Keratinocyte (primary cell): Measurements from ENCODE around the gene SEMA4D. TPM values are rescaled to one million over a fixed set of nuclear protein-coding genes. Genes with fewer than 3 reads are reported as not detected.

Experiments used
- DNase-seq: peaks from one replicate; pipeline ENCODE4 v3.0.0-alpha.2; 2011; ENCODE audit warnings: low read depth, missing footprints, low spot score
- FAIRE-seq: peaks from 2 replicates; lab custom pipeline; 2011; peaks lifted over from hg19 to GRCh38; lab: Jason Lieb, UNC
- H2AFZ ChIP-seq: 2 replicates; pipeline ENCODE4 v1.6.0; 2012; ENCODE audit warnings: low read length, control low read depth, inconsistent platforms; ENCODE audit not compliant: control insufficient read depth
- H3K27ac ChIP-seq: 2 replicates; pipeline ENCODE4 v1.5.1; 2011; ENCODE audit warnings: low read length; ENCODE audit not compliant: control insufficient read depth, insufficient read depth
- H3K27me3 ChIP-seq: 3 replicates; pipeline ENCODE4 v1.6.0; 2011; ENCODE audit warnings: low read length; ENCODE audit not compliant: control insufficient read depth, insufficient read depth; ENCODE audit errors: extremely low read depth
- H3K36me3 ChIP-seq, 2 experiments: 2 replicates in 1 of 2; 3 replicates in 1 of 2; pipeline ENCODE4 v1.5.1; 2011; ENCODE audit warnings: low read length in 2 of 2, mild to moderate bottlenecking in 1 of 2; ENCODE audit not compliant: control insufficient read depth in 2 of 2, insufficient read depth in 2 of 2; ENCODE audit errors: extremely low read depth in 1 of 2
- H3K4me1 ChIP-seq: 3 replicates; pipeline ENCODE4 v1.5.1; 2011; ENCODE audit warnings: low read length; ENCODE audit not compliant: control insufficient read depth, insufficient read depth; ENCODE audit errors: extremely low read depth
- H3K4me2 ChIP-seq: 3 replicates; pipeline ENCODE4 v1.6.0; 2011; ENCODE audit warnings: low read depth, low read length; ENCODE audit not compliant: control insufficient read depth, insufficient read depth; ENCODE audit errors: extremely low read depth
- H3K4me3 ChIP-seq, 3 experiments: fragments of 200-600 bp in 1 of 3; sonication (generic) in 1 of 3; 2 replicates in 2 of 3; 3 replicates in 1 of 3; pipeline ENCODE4 v1.5.1; 2011 to 2016; ENCODE audit warnings: low read length in 3 of 3, mild to moderate bottlenecking in 3 of 3, control low read depth in 2 of 3, inconsistent platforms in 1 of 3, low read depth in 1 of 3, mixed read lengths in 1 of 3, mixed run types in 1 of 3, moderate library complexity in 1 of 3; ENCODE audit not compliant: control insufficient read depth in 2 of 3, insufficient read depth in 2 of 3; ENCODE audit errors: extremely low read depth in 1 of 3
- H3K79me2 ChIP-seq: 2 replicates; pipeline ENCODE4 v1.6.0; 2012; ENCODE audit warnings: low read length; ENCODE audit not compliant: control insufficient read depth, insufficient read depth
- H3K9ac ChIP-seq: 3 replicates; pipeline ENCODE4 v1.6.0; 2011; ENCODE audit warnings: low read length; ENCODE audit not compliant: control insufficient read depth, insufficient read depth; ENCODE audit errors: extremely low read depth
- H3K9me1 ChIP-seq: 3 replicates; pipeline ENCODE4 v1.6.0; 2011; ENCODE audit warnings: low read length; ENCODE audit not compliant: control insufficient read depth, insufficient read depth; ENCODE audit errors: extremely low read depth
- H3K9me3 ChIP-seq: 2 replicates; pipeline ENCODE4 v1.5.1; 2012; ENCODE audit warnings: low read depth, low read length; ENCODE audit not compliant: control insufficient read depth
- H4K20me1 ChIP-seq: 3 replicates; pipeline ENCODE4 v1.6.0; 2011; ENCODE audit warnings: low read length; ENCODE audit not compliant: control insufficient read depth, insufficient read depth; ENCODE audit errors: extremely low read depth
- CTCF ChIP-seq, 3 experiments: IDR thresholded peaks in 1 of 3; conservative IDR thresholded peaks in 1 of 3; optimal IDR thresholded peaks in 1 of 3; 2 replicates in 2 of 3; 3 replicates in 1 of 3; pipeline versions ENCODE3 to v1.5.1; 2011; ENCODE audit warnings: low read length in 3 of 3, mild to moderate bottlenecking in 3 of 3, moderate library complexity in 2 of 3, control low read depth in 1 of 3, inconsistent platforms in 1 of 3; ENCODE audit not compliant: insufficient read depth in 2 of 3; ENCODE audit errors: extremely low read depth in 1 of 3
- EZH2 ChIP-seq: IDR thresholded peaks from one replicate; pipeline ENCODE4 v1.6.1; 2012; ENCODE audit warnings: inconsistent platforms, mild to moderate bottlenecking, low read length, moderate library complexity
- dilution Hi-C: fragments of 300-500 bp; cut with MboI; formaldehyde crosslinking; loops from one replicate; pipeline ENCODE4 v1.7.0; 2020; ENCODE audit warnings: low sequenced_read_pairs; ENCODE audit not compliant: extremely low pct_ligation_motif_present
- polyA plus RNA-seq, 5 experiments: library from polyadenylated mRNA; depleted of rRNA in 3 of 5; stranded (reverse) in 3 of 5; stranded (forward) in 1 of 5; unstranded in 1 of 5; fragments of >200 nt; gene quantifications; 1 replicate in 1 of 5; 2 replicates in 3 of 5; 3 replicates in 1 of 5; pipeline versions ENCODE4 v1.2.1 to v1.2.3, GENCODE V29; 2011 to 2012; ENCODE audit warnings: missing spikeins in 2 of 5, low read depth in 1 of 5, low replicate concordance in 1 of 5

SEMA4D gene
- polyA plus RNA-seq, 1 donor (not counting 4 experiments of a cell fraction or from before 2014, with no cell fraction given) = 0.43 TPM

- Histone ChIP-seq H3K4me1 (no peaks in the 10 kb centered on the region), H3K79me2 (no peaks in the 10 kb centered on the region), H3K4me3 (no peak overlapping the region), H3K4me2 (no peak overlapping the region), H3K27me3 (no peaks in the 10 kb centered on the region), H3K36me3 (no peaks in the 10 kb centered on the region), H2AFZ (no peak overlapping the region), H4K20me1 (no peaks in the 10 kb centered on the region), H3K9ac (no peak overlapping the region), H3K9me3 (no peaks in the 10 kb centered on the region), H3K27ac (no peak overlapping the region), H3K9me1 (no peaks in the 10 kb centered on the region)
- FAIRE-seq (no peak), DNase-seq (no peak)
- dilution Hi-C loops = no loop called here
- TF ChIP-seq EZH2 (no peak), CTCF (optimal IDR thresholded peaks at IDR 0.05 in 1 of 3, IDR thresholded peaks at IDR 0.05 in 1 of 3, conservative IDR thresholded peaks at IDR 0.05 in 1 of 3; ENCODE audit: extremely low read depth in 1 of 3, insufficient read depth in 2 of 3, low read length in 3 of 3) (no peak)
Measured at GRCh38 chr9:89515416-89515815, 17.5 kb upstream of the SEMA4D start.

GRCh38 chr9:89514956-89515355 is 17.0 kb upstream of the SEMA4D start:
- Histone ChIP-seq H2AFZ (no peak overlapping the region), H3K9me3 (no peaks in the 10 kb centered on the region), H3K27me3 (no peaks in the 10 kb centered on the region), H3K4me1 (no peaks in the 10 kb centered on the region), H4K20me1 (no peaks in the 10 kb centered on the region), H3K4me2 (no peak overlapping the region), H3K9ac (no peak overlapping the region), H3K79me2 (no peaks in the 10 kb centered on the region), H3K27ac (no peak overlapping the region), H3K9me1 (no peaks in the 10 kb centered on the region), H3K36me3 (no peaks in the 10 kb centered on the region), H3K4me3 (no peak overlapping the region)
- FAIRE-seq (no peak), DNase-seq (no peak)
- TF ChIP-seq EZH2 = no peak
- no peak for TF ChIP-seq CTCF (optimal IDR thresholded peaks at IDR 0.05 in 1 of 3, IDR thresholded peaks at IDR 0.05 in 1 of 3, conservative IDR thresholded peaks at IDR 0.05 in 1 of 3; ENCODE audit: extremely low read depth in 1 of 3, insufficient read depth in 2 of 3, low read length in 3 of 3)
- dilution Hi-C loops = no loop called here
